SK-N-SH treated with all-trans-retinoic acid at 6 μM for 48 hours (cell line): ENCODE data around the gene KPNA1.
"Not testable (repeated sequence)": the region's sequence is repeated elsewhere in the genome, so short reads cannot be mapped to it uniquely, and the experiment has no call there.

ENCODE experiments used
- ARNTL ChIP-seq: fragments of 450-650 bp; formaldehyde crosslinking; IDR thresholded peaks from 2 replicates; pipeline ENCODE4 v1.5.0; 2020; ENCODE audit warnings: low read depth, mild to moderate bottlenecking, moderate library complexity, borderline replicate concordance
- ESRRG ChIP-seq: fragments of 250-450 bp; sonication (Bioruptor Pico); IDR thresholded peaks from 2 replicates; pipeline ENCODE4 v1.6.1; 2021; ENCODE audit warnings: mild to moderate bottlenecking
- OSR1 ChIP-seq: fragments of 250-450 bp; sonication (Bioruptor Pico); IDR thresholded peaks from 2 replicates; pipeline ENCODE4 v1.8.0; 2022; ENCODE audit warnings: moderate library complexity, mild to moderate bottlenecking, inconsistent platforms
- PATZ1 ChIP-seq: fragments of 250-450 bp; sonication (Bioruptor Pico); IDR thresholded peaks from 2 replicates; pipeline ENCODE4 v1.8.0; 2020; ENCODE audit warnings: mild to moderate bottlenecking, moderate library complexity, borderline replicate concordance
- ZFP3 ChIP-seq: fragments of 250-450 bp; sonication (Bioruptor Pico); IDR thresholded peaks from 2 replicates; pipeline ENCODE4 v1.5.0; 2020; ENCODE audit warnings: mild to moderate bottlenecking, moderate library complexity
- ZFP30 ChIP-seq: fragments of 450-650 bp; formaldehyde crosslinking; IDR thresholded peaks from 2 replicates; pipeline ENCODE4 v1.5.0; 2022; ENCODE audit warnings: mild to moderate bottlenecking, moderate library complexity

GRCh38 chr3:122500964-122501363, 13.8 kb downstream of the KPNA1 start:
- not testable (repeated sequence) for TF ChIP-seq ESRRG (CRISPR knock-in tag); OSR1 (CRISPR knock-in tag); ARNTL; ZFP3; PATZ1; ZFP30 (CRISPR knock-in tag)
